DMS 273 treated with DMSO at 0.1 percent for 48 hours (cell line): Measurements from ENCODE around the gene LAMB1.
A peak's percentile ranks its signal among the peaks of the same experiment; 100 is the strongest.

ENCODE experiments used
- DNase-seq: peaks from one replicate; lab custom pipeline; 2025; lab: John Stamatoyannopoulos, UW

Gene LAMB1

DNA sequence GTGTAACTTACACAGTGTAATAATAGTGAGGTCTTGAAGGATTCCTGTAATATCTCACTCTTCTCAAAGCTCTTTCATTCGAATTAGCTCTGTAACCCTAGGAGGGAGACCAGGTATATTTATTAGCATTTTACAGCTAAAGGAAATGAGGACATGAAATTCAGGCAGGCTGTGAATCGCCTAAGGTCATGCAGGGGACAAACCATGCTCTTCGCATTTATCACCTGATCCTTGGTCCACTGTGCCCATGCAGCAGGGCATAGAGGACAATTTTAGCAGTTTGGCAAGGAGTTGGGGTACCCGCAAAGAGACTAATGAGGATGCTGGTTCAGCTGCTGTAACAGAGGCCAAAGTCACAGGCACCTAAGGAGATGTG, 14.8 kb upstream of the LAMB1 start:
- DNase-seq, result no peak

DNA sequence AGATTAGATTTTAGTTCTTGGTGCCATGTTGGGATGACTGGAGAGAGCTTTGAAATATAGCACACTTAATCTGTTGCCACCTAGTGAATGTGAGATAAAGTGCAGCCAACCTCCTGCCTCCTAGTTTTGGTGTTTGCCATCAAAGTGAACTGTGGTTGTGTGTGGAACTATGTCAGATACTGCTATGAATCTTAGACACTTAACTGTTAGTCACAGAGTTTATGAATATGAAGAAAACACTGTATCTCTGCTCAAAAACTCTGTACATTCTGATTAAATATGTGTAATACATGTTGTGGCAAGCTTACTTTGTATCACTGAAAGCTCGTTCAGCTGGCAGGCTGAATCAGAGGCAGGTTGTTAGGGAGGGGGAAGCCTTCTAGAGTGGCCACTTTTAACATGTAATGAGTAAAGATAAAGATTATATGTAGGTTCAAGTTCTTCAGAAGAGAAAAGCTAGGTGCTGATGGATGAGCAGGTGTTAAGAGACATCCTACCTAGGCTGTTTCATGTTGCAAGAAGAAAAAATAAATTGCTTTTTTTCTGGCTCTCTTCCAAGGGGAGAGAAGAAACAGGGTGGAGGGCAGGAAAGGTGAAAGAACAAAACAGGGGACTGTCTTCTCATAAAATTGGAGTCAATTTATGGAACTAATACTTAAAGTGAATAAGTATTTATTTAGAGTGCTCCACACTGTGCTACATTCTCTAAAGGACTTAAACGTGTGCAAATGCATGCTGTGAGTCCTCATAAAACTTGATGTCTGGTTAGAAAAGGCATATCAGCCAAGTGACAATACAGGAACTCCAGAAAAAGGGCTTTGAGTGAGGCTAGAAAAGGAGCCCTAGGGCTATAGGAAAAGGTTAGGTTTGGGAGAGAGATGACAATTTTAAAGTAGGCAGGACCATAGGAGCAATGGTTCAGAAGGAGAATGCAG, 14.1 kb upstream of the LAMB1 start:
- DNase-seq, result peak; percentile 68

DNA sequence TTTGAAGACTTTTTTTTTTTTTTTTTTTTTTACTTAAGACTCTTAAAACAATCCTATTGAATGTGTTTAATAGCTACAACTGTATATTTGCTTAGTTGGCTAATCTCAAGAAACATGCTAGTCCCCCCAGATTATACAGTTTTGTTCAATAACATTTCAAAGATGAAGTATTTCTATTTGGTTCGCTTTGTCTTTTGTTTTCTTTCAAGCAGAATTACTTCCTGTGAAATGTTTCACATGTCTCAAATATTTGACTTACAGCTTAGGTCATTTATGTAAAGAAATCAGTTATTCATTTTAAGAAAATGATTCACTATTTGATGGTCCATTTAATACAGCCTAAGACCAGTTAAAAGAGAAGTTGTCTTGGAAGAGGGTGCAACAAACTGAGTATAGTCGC, 12.8 kb upstream of the LAMB1 start:
- no peak for DNase-seq

DNA sequence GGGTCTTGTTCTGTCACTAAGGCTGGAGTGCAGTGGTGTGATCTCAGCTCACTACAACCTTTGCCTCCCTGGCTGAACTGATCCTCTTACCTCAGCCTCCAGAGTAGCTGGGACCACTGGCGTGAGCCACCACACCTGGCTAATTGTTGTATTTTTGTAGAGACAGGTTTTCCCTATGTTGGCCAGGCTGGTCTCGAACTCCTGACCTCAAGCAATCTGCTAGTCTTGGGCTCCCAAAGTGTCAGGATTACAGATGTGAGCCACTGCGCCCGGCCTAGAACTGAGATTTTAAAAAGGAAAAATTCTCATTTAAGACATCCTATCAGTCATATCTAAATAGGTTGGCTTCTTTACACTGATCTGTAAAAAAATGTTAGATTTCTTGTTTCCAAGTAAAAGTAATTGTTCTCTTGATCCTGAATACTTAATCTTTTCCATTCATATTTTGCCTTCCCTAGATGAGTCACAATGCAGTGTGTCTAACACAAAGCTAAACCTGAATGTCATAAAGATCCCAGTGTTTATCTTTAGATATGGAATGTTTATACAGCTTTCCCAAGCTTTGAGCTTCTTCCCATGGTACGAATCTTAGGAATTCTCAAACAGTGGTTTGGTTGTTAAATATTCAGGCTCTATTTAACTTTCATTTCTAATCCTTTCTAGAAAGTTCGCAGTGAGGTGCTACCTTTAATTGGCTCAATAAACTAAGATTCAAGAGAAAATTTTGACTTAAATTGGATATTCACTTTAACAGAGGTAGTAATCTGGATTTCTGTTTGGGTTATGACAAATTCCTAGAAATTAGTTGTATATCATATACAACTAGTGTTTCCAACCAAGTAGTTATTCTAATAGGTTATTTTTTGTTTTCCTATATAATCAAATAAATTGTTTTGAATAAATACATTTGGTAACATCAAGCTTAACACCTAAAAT, 12.1 kb upstream of the LAMB1 start:
- no peak for DNase-seq

DNA sequence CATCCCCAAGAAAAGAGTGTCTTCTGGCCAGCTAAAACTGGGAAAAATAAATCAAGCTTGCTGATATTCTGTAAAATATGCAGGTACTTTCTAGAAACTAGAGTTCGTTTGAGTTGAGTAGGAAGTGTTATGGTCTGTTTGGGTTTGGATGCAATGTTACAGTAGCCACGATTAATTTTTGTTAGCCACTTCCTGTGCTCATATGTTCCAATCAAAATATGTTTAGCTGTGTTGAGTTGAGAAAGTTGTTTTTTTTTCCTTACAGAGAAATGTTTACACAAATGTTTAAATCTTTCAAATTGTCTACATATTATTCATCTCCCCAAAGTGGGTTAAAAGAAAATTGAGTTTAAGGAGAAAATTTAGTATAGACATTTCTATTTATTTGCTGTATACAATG, 11.3 kb upstream of the LAMB1 start:
- DNase-seq, result no peak

DNA sequence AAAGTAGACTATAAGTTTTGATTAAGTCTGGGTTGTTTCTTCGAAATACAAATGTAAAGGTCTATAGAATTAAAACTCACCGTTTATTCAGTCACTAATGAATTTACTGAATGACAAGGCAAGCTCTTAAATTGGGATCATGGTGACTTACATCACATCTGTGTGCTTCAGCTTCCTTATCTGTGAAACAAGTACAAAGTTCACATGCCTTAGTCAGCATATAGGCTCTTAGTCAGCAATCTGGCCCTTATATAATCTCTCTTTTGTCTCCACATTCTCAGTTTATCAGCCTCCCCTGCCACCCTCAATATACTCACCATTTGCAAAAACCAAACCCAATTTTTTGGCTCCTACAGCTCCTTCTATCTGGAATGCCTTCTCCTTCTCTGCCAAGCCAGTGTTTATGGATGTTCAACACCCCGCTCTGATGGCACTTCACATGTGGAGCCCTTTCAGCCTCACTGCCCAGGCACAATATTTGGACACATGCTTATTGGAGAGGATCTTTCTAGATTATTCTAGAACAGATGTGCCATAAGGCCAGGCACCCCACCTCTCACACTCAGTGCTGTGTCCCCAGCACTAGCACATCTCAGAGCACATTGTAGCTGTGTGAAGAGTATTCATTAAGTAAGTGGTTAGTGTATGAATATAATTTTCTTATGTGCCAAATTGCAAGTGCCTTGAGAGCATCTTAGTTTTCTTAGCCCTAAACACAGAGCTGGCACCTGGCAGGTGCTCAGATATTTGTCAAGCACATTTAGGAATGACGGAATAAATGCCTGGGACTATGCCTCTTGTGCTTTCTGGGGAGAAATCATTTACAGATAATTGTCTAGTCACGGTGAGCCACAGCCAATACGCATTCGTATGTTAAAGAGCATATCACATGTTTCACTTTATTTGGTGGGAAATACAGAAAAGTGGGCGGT, 9.8 kb upstream of the LAMB1 start:
- DNase-seq, result no peak

DNA sequence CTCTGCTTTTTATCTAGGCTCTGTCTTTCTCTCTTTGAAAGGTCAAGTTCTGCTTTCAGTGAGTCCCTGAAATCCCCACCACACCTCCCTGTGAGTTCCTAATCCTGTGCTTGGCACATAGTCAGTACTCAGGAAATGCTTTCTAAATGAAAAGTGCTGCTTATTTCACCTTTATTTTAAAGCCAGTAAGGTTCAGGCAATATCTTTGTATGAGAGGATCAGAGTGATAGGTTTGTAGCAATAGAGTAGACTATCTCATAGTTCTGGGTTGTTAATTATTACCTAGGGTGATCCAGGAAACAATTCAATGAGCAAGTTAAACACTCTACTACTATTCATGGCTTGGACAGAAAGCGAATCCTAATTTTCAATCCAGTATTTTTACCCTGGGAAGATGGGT, 7.4 kb upstream of the LAMB1 start:
- no peak for DNase-seq

DNA sequence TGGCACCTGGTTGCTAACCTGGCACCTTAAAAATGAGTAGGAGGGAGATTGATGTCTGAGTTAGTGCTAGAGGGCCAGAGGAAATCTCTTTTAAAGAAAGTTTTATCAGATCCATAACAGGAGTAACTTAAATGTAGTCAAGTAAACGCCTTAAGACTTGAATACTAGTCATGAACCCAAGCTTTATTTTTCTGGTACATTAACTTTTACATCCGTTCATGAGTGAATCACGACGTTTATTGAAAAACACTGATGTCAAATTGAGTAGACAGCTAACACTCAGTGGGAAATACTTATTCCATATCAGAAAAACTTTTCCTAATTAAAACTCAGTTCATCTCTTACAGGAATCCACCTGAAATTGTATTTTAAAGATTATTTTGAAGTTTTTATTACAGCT, 6.9 kb upstream of the LAMB1 start:
- no peak for DNase-seq

DNA sequence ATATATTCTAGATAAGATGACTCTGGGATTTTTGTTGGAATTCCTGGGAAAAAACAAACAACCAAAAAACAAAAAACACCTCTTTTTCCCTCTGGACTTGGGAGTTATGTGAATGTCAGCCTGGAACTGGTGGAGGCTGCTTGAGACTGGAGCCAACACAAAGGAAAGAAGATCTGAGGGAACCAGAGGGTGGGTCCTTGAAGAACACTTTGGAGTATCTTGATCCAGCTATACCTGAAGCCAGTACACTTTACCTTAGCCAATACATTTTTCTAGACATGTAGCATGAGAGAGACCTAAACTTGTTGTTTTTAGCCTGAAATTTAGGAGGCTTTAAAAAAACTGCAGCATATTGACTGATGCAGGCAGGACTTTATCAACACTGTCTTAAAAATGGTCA, 5.9 kb upstream of the LAMB1 start:
- no peak for DNase-seq

DNA sequence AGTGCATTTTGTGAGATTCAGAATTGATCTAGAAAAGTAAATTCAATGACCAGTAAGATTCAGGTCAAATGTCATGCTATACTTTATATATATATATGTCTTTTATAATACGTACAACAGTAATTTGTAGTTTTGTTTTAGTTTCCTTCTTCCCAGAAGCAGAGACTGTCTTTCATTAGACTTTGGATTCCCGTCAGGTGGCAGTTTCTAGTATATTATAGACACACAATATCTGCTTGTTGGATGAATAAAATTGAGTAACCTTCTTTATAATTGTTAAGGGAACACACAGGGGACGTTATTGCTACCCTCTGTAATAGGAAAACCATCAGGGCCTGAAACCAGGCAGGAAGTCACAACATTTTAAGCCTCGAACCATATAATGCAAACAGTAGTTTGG, 5.3 kb upstream of the LAMB1 start:
- no peak for DNase-seq

DNA sequence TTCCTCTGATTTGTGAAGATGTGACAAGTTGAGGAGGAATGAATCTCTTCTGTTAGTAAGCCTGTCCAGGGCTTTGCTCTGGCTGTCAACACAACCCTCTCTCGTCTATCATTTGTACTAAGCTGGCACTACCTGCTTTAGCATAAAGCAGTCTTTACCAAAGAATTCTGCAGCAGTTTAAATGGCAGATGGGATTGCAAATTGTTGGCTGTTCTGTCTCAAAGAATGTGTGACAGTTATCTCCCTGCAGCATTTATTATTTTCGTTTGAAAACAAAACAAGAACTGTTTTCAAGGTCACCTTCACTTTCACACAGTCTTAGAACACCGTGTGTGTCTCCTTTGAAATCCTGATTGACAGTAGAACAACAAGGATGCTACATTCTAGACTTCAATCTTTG, 4.8 kb upstream of the LAMB1 start:
- no peak for DNase-seq

DNA sequence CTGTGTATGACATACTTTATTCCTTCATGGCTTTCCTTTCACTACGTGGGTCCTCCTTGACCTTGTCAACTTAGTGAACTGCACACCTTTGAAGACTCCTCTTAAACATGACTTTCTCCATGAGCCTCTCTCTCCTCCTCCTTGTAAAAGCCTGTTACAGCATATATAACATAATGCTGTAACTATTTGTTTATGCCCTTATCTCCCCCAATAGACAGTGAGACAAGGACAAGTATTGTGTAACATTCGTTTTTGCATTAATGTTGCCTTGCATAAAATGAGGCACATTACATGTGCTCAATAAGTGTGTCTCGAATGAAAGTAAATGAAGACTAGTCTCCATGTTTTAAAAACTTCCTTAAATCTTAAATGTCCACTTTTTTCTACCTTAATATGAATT, 4.3 kb upstream of the LAMB1 start:
- DNase-seq, result no peak

DNA sequence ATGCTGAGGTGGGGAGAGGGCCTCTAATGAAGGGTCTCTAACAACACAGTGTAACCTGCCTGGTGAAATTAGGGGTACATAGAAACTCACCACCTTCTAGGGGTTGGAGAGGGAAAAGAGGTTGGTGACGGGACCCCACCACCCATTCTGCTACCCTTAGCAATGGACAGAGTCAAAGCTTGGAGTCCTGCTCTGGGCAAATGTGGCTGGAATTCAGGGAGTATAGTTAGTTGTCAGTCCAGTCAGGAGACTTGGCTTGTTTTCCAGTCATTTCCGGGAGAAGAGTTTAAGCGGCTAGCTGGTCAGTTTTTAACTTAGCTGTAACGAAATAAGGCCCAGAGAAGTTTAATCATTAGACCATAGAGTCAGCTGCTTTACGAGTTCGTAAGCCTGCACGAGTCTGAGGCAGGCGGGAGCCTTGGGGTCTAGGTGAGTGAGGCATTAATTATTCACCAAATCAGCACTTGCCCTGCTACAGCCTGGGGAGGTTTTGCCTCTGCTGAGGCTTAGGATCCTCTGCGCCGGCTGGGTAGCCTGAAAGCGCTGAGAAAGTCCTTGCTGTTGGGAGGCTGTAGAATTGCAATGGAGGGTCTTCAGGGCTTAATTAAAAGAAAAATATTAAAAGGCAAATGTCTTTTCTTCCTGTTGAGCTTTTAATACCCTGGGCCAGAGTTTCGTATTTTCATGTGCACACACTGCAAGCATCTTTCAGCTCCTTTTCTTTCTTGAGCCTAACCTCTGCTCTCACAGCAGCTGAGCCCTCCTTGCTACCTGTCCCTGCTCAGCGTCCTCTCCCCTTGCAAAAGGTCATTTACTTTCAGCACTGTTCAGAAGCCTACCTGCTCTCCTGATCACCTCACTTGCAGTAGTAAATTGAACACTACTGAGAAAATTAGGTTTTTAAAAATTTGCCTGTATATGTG, 1.5 kb upstream of the LAMB1 start:
- no peak for DNase-seq

DNA sequence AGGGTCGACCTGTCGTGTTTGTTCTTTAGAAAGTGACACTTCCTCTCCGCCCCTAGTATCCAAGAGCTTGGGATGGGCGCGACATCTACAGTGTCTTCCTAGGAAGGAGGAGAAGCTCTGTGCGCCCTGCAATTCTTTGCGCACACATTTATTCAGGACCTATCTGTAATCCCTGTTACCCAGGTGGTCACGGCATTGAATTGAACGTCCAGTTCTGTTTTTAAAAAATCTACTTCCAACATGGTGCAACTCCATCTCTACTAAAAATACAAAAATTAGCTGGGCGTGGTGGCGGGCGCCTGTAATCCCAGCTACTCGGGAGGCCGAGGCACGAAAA, 606 bp upstream of the LAMB1 start:
- no peak for DNase-seq

DNA sequence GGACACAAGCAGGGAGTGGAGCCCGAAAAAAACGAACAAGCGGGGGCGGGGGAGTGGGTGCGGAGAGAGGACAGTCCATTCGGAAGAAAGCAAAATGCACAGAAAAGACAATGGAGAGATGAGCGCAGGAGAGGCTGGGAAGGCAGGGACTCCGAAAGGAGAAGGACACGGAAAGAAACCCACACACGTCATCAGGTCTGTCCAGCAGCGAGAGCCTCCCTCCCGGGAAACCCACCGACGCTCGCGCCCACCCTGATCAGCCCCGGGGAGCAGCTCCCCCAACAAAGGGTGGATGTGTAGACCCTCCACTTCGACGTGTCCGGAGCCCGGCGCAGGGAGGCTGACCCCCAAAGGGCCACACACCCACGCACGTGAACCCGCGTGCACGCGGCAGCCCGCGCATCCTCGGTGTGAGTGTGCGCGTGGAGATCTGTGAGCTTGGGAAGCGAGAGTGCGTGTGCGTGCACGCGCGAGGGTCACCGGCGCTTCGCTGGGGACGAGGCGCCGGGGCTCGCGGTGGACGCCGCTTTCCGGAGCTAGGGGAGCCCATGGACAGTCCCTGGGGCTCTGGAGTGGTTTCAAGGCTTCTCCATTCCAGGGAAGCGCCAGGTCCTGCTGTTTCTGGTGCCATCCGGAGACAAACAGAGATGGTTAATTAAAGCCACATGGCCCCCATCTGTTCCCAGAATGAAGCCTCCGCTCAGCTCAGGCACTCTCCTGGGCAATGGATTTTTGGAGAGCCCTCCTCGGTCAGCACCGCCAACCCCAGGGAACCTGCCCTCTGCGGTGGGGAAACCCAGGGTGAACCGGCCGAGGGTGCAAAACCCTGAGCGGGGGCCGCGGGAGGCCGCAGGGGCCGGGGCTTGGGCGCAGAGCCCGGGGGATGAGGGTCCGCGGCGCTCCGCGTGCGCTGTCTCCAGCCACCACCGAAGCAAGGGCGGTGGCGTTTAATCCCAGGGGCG, 916 bp downstream of the LAMB1 start:
- peak; percentile 66 for DNase-seq

DNA sequence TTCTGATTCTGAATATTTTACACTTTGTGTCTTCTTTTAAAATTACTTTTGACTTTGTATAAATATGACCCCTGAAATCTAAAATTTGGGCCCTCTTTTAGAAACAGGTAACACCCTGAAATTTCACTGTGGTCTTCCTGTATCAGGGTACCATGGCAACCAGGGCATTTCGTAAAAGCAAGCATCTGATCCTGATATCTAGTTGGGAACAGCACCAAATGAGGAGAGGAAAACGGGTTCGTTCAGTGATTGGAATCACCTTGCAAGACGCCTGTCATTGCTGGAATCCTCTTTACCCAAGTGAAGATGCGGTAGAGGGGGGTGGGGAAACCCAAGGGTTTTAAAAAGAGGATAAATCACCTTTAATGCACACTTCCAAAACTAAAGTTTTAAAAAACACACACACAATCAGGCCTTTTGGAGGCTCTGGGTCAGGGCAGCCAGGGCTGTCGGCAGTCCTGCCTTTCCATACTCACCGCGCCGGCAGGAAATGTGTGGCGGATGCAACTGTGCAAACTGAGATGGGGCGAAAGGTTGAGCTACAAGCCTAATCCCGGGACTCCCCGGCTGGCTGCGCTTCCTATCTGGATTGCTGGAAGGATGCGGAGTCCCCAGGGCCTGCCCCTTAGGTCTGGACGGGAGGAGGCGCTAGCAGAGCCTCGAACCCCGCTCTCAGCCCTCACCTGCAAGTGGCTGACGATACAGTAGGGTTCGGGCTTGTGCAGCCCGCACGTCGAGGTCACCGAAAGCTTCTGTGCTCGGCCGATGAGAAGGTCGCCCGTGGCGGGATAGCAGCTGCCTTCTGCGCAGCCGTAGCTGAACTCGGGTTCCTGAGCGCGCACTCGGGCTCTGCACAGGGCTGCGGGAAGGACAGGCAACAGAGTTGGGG, 1.8 kb downstream of the LAMB1 start:
- no peak for DNase-seq

DNA sequence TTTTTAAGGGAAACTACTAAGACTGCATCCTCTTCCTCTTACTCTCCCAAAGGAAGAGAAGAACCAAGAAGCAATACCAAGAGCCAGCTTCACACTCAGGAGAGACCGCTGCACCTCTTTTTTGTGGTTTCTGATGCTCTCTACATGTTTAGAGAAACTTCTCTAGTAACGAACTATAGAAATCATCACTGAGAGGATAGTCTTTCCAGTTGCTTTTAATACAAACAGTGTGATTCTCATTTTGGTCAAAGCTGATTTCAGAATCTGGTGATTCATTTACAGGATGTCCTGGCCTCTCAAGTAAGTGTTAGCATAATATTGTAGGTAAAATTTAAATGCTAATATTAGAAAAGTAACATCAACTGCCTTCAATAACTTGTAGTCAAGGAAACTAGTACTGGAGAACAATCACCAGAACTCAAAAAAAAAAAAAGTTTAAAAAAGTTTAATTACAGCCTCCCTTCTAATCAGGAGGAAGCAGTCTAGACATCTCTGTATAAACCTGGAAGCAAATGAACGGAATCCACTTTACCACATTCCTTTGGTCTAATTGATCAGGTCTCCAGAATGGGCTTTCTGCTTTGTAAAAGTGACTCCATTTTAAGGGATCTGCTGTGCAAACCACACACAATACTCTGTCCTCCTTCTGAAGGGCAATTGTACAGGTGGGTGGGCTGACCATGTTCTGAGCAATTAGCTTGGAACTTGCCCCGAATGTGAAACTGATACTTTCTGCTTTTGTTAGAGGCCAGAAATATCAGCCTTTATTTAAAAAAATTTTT, 3.0 kb downstream of the LAMB1 start:
- DNase-seq, result no peak
